HUES64 (cell line): ENCODE results near the gene ZRANB3.

ENCODE experiments used
- H3K27ac ChIP-seq: 2 replicates; pipeline ENCODE4 v1.7.0; 2013; ENCODE audit warnings: low read depth, low read length, inconsistent platforms
- H3K27me3 ChIP-seq: 2 replicates; pipeline ENCODE4 v1.6.1; 2013; ENCODE audit warnings: mild to moderate bottlenecking, low read length; ENCODE audit not compliant: insufficient read depth
- H3K36me3 ChIP-seq: 2 replicates; pipeline ENCODE4 v1.6.1; 2013; ENCODE audit warnings: mild to moderate bottlenecking, low read length; ENCODE audit not compliant: insufficient read depth
- H3K4me1 ChIP-seq: 2 replicates; pipeline ENCODE4 v1.6.1; 2013; ENCODE audit warnings: mild to moderate bottlenecking, low read length, moderate library complexity; ENCODE audit not compliant: insufficient read depth
- H3K4me3 ChIP-seq: 2 replicates; pipeline ENCODE4 v1.5.1; 2013; ENCODE audit warnings: mild to moderate bottlenecking, low read length, moderate library complexity
- H3K9ac ChIP-seq: 2 replicates; pipeline ENCODE4 v1.6.1; 2013; ENCODE audit warnings: mild to moderate bottlenecking, low read depth, low read length
- H3K9me3 ChIP-seq: 2 replicates; pipeline ENCODE4 v1.6.1; 2013; ENCODE audit warnings: low read depth, low read length; ENCODE audit not compliant: insufficient read depth
- WGBS: fragments of 150-250, 120-280 bp; methylation state at CpG from one replicate; pipeline ENCODE4 v1.1.7; 2013; ENCODE audit warnings: missing lambda C conversion rate; 5-methylcytosine and 5-hydroxymethylcytosine counted together

ZRANB3 gene

DNA sequence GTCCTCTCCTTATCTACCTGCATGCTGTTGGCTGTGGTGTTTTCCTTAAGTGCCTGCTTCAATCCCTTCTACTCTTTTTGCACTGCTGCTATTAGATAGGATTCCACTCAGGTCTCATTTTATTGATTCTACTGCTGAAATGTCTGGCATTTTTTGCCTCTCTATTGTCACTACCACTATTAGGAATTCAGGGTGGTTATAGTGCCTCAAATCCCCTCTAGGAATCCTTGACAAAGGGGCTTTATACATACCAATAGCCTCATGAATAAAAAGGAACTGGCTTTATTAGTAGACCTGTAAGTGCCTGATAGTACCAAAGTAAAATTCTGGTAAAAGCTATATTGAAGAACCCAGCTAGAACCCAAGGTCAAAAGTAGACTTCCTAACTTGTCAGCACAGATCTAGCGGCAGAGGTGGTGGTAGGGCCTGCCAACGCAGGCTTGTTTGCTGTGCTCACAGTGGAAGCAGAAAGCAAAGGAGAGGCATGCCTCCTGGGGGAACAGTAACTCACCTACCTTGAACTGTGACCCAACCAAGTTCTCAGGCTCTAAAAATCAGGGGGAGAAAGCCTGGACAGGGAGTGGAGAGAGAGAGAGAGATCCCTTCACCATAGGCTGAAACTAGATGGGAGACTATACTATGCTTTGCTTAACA, 278.1 kb downstream of the ZRANB3 start:
- H3K4me1 ChIP-seq = peaks cover 10% of the 10 kb centered on the region
- no peak overlapping the region for H3K27ac ChIP-seq
- no peaks in the 10 kb centered on the region for H3K27me3 ChIP-seq
- H3K4me3 ChIP-seq = no peak overlapping the region
- peaks cover 6% of the 10 kb centered on the region; the same call in 1 of the 2 replicates for H3K9me3 ChIP-seq
- 78% methylated on average over 2 of the region's 2 CpGs for WGBS
- 0 out of 2 replicates have a peak, but pooled peaks cover 3% of the 10 kb centered on the region for H3K36me3 ChIP-seq
- no peak overlapping the region for H3K9ac ChIP-seq

DNA sequence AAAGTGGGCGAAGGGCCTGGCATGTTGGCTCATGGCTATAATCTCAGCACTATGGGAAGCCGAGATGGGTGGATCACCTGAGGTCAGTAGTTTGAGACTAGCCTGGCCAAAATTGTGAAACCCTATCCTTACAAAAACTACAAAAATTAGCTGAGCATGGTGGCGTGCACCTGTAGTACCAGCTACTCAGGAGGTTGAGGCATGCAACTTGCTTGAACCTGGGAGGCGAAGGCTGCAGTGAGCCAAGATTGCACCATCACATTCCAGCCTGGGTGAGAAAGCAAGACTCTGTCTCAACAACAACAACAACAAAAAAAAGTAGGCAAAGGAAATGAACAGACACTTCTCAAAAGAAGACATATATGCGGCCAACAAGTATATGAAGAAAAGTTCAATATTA, 282.4 kb downstream of the ZRANB3 start:
- Histone ChIP-seq H3K4me3 (no peak overlapping the region), H3K36me3 (no peaks in the 10 kb centered on the region), H3K27me3 (no peaks in the 10 kb centered on the region), H3K9ac (no peak overlapping the region), H3K27ac (no peak overlapping the region), H3K9me3 (peaks cover 6% of the 10 kb centered on the region; the same call in 1 of the 2 replicates), H3K4me1 (peaks cover 10% of the 10 kb centered on the region)
- 94% methylated on average over 5 of the region's 5 CpGs for WGBS

DNA sequence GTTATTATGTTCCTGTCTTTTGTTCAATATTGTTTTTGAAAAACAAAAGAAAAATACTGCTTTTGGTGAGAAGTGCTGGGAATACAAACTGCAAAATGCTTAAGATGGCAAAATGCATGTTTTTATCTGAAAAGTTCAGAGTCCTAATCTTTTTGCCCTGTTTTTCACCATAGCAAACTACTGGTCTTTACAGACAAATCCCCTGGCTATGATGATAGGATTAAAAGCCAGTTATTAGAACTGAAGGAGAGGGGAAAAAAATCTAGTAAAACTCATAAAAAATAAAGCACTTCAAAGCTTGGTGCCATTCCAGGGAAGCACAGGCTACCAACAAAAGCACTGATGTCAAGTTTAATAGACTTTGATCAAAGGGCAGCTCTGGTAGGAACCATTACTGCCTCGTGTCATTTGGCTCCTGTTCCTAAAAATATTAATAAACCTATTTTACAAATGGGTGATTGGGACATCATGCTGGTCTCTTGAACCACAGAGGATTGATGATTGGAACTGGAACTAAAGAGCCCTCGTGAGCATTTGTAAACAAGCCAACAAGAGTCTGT, 284.2 kb downstream of the ZRANB3 start:
- WGBS = 93% methylated on average over 1 of the region's 2 CpGs

DNA sequence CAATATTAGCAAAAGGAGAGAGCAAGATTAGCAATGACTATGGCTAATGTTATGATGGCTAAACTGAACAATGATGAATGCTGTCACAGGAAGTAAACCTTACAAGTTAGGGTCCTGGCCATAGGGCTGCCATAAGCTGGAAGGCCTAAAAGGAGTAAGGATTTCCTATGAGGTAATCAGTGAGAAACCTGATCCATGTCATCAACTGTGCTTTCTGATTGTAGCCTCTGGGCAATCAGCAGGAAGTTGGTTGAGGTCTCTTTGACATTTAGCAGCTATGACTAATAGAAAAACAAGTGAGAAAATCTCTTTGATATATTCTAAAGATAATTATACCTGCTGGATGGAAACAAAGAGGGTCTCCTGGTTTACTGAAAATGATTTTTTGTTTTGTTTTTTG, 285.9 kb downstream of the ZRANB3 start:
- Histone ChIP-seq H3K9me3 (no peaks in the 10 kb centered on the region), H3K27ac (no peak overlapping the region), H3K9ac (no peak overlapping the region), H3K36me3 (no peaks in the 10 kb centered on the region), H3K27me3 (no peaks in the 10 kb centered on the region), H3K4me1 (no peaks in the 10 kb centered on the region), H3K4me3 (no peak overlapping the region)

More for the DNA sequence above, 284.2 kb downstream of the ZRANB3 start:
- peaks cover 6% of the 10 kb centered on the region; the same call in 1 of the 2 replicates for H3K9me3 ChIP-seq
- no peak overlapping the region for H3K9ac ChIP-seq
- H3K27me3 ChIP-seq = no peaks in the 10 kb centered on the region
- H3K4me1 ChIP-seq = no peaks in the 10 kb centered on the region
- H3K36me3 ChIP-seq = no peaks in the 10 kb centered on the region
- H3K4me3 ChIP-seq = no peak overlapping the region
- H3K27ac ChIP-seq = no peak overlapping the region

DNA sequence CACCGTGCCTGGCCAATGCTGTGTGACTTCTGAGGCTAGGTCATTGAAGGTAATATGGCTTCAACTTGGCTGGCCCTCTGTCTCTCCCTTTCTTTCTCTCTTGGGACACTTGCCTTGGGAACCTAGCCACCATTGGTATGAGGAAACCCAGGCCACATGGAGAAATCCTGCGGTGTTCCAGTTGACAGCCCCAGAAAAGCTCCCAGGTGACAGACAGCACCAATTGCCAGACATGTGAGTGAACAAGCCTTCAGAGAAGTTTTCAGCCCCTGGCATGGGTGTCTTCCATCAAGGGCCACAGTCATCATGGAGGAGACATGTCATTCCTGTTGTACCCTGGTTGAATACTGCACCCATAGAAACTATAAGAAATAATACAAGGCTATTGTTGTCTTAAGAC, 292.4 kb downstream of the ZRANB3 start:
- H3K4me3 ChIP-seq = no peak overlapping the region
- H3K27me3 ChIP-seq = no peaks in the 10 kb centered on the region
- no peak overlapping the region for H3K9ac ChIP-seq
- no peaks in the 10 kb centered on the region for H3K36me3 ChIP-seq
- no peaks in the 10 kb centered on the region for H3K9me3 ChIP-seq
- 97% methylated on average over 2 of the region's 2 CpGs for WGBS
- H3K4me1 ChIP-seq = no peaks in the 10 kb centered on the region
- H3K27ac ChIP-seq = no peak overlapping the region

DNA sequence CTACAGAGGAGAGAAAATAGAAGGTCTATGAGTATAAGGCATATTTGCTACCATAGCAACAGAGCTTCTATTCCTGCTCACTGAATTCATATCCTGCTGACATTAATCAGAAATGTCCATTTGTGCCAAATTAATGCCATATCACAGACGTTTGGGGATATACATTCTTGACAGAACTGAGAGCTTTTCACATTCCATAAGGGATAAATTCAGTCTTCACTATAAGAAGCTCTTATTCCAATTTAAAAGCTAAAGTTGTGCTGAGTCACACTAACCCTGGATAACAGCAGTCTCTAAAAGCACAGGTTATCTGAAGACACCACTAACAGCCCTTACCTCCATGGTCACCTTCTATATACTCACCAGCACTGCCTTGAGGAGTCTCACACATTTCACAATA, 300.9 kb downstream of the ZRANB3 start:
- H3K4me3 ChIP-seq = no peak overlapping the region
- WGBS = 93% methylated on average over 1 of the region's 1 CpG
- peaks cover 9% of the 10 kb centered on the region; the same call in 1 of the 2 replicates for H3K9me3 ChIP-seq
- H3K36me3 ChIP-seq = peaks cover 11% of the 10 kb centered on the region
- H3K27ac ChIP-seq = no peak overlapping the region
- no peak overlapping the region for H3K9ac ChIP-seq
- no peaks in the 10 kb centered on the region for H3K27me3 ChIP-seq
- no peaks in the 10 kb centered on the region for H3K4me1 ChIP-seq

DNA sequence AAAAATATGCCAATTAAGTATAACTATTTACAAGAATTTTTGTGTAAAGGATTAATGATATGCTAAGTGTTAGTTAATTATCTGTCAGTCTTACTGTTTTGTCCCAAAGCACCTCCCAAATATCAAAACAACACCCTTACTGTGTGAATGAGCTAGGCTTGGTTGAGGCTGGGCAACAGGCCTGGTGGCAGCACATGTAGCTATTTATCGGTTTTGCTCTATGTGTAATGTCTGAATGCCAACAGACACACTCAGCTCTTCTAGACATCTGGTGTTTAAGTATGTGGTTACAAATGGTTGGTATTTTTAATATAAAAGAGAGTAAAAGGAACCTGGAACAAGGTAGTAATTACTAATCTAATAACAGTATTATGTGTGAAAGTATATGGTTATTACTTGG, 303.6 kb downstream of the ZRANB3 start:
- peaks cover 11% of the 10 kb centered on the region for H3K36me3 ChIP-seq
- 92% methylated on average over 1 of the region's 1 CpG for WGBS
- H3K27me3 ChIP-seq = no peaks in the 10 kb centered on the region
- no peaks in the 10 kb centered on the region for H3K4me1 ChIP-seq
- H3K27ac ChIP-seq = no peak overlapping the region
- H3K9ac ChIP-seq = no peak overlapping the region
- peaks cover 7% of the 10 kb centered on the region; the same call in 1 of the 2 replicates for H3K9me3 ChIP-seq
- no peak overlapping the region for H3K4me3 ChIP-seq

DNA sequence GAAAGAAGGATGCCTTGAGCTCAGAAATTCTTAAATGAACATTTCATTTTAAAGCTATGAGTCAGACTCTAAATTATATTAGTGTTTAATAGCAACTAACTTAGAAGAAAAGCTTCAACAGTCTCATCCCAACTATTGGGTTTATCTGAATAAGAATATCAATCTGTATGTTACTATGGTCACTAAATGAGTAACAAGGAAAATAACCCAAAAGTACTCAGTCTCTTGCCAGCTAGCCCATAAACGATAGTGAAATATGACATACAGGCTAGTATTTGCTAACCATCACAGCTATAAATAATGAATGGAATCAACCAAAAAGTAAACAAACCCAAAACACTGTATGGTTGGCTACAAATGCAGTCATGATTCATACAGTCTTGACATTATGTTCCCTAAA, 304.1 kb downstream of the ZRANB3 start:
- Histone ChIP-seq H3K4me1 (no peaks in the 10 kb centered on the region), H3K9ac (no peak overlapping the region), H3K27ac (no peak overlapping the region), H3K4me3 (no peak overlapping the region), H3K9me3 (peaks cover 7% of the 10 kb centered on the region; the same call in 1 of the 2 replicates), H3K27me3 (no peaks in the 10 kb centered on the region), H3K36me3 (peaks cover 11% of the 10 kb centered on the region)
- WGBS = 87% methylated on average over 1 of the region's 1 CpG

DNA sequence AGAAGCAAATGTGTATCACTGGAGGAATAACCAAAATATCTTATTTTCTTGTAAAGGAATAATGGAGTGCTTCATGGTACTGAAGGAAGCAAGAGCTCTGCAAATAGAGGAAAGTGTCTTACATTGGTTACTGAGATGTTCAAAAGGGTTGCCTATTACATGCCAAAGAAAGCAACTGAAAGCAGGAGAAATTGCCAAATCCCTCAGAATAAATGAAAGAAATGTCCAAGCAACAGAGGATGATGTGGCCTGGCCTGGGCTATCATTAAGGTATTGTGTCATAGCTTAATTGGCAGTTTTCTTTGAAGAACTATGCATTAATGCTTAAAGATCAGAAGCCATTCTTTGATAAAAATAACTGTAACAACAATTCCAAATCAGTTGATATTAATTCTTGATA, 305.2 kb downstream of the ZRANB3 start:
- H3K27me3 ChIP-seq = no peaks in the 10 kb centered on the region
- H3K4me1 ChIP-seq = no peaks in the 10 kb centered on the region
- no peak overlapping the region for H3K27ac ChIP-seq
- H3K4me3 ChIP-seq = no peak overlapping the region
- no peak overlapping the region for H3K9ac ChIP-seq
- H3K36me3 ChIP-seq = peaks cover 11% of the 10 kb centered on the region
- no peaks in the 10 kb centered on the region for H3K9me3 ChIP-seq

DNA sequence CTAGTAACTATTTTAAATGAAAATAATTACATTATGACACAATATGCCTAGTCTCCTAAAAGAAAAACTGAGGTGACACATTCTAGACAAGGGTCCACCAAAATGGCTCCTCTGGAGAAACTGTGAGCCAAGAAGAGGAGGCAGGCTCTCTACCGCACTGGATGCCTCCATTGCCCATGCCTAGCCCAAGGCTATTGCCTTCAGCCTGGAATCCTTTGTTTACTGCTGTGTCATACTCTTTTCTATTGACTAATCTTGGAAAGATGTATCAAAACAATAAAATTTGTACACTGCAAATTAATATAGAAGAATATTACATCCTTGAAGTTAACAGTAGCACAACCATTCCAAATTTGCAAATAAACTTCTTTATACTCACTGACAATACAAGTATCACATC, 311.8 kb downstream of the ZRANB3 start:
- 100% methylated on average over 1 of the region's 1 CpG for WGBS
- H3K27me3 ChIP-seq = no peaks in the 10 kb centered on the region

DNA sequence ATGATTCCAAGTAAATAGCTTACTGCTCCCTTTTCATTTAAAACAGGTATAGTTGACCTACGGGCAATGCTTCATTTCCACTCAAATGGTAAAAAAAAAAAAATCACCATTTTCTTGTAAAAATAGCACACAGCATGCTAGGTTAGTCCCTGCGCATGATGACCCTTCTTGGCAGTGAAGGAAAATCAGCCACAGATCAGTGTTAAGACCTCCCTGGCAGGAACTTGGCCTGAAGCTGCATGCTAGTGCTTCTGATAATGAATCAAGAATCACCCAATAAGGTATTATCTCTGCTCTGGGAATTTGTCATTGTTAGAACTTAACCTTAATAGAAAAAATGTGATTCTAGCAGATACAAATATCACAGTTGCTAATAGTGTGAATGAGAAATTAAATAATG, 312.6 kb downstream of the ZRANB3 start:
- 92% methylated on average over 2 of the region's 2 CpGs for WGBS
- H3K27ac ChIP-seq = no peak overlapping the region
- no peaks in the 10 kb centered on the region for H3K9me3 ChIP-seq
- H3K36me3 ChIP-seq = peaks cover 3% of the 10 kb centered on the region; the same call in 1 of the 2 replicates
- no peaks in the 10 kb centered on the region for H3K27me3 ChIP-seq
- H3K4me1 ChIP-seq = peaks cover 2% of the 10 kb centered on the region; the same call in 1 of the 2 replicates
- H3K9ac ChIP-seq = no peak overlapping the region
- no peak overlapping the region for H3K4me3 ChIP-seq

More for the DNA sequence above, 311.8 kb downstream of the ZRANB3 start:
- H3K36me3 ChIP-seq = peaks cover 3% of the 10 kb centered on the region; the same call in 1 of the 2 replicates
- no peaks in the 10 kb centered on the region for H3K9me3 ChIP-seq
- H3K4me1 ChIP-seq = no peaks in the 10 kb centered on the region
- no peak overlapping the region for H3K4me3 ChIP-seq
- no peak overlapping the region for H3K9ac ChIP-seq
- H3K27ac ChIP-seq = no peak overlapping the region
